Endothelial cell of umbilical vein (primary cell): ENCODE data around the gene HBS1L. TPM values are rescaled to one million over a fixed set of nuclear protein-coding genes. Genes with fewer than 3 reads are reported as not detected.

Source experiments
- BruUV-seq: library from RNA; stranded (reverse); fragments of 400-500 nt; replicated peaks from 2 replicates; lab custom pipeline; 2021; lab: Mats Ljungman, UMichigan
- CTCF ChIA-PET: fragments of 300-600, 350-600 bp; sonication (Branson Sonifier 250); formaldehyde crosslinking; loops from one replicate; lab custom pipeline; 2021; ENCODE audit warnings: antibody characterized with exemption, inconsistent platforms; lab: Charles Lee
- POLR2A ChIA-PET: fragments of 300-600, 350-600 bp; sonication (Branson Sonifier 250); formaldehyde crosslinking; loops from one replicate; lab custom pipeline; 2021; ENCODE audit warnings: antibody characterized with exemption, inconsistent platforms; lab: Charles Lee
- DNase-seq: peaks from one replicate; pipeline ENCODE4 v3.0.0-alpha.2; 2011; ENCODE audit warnings: low read depth, low spot score
- FAIRE-seq: peaks from 2 replicates; lab custom pipeline; 2011; peaks lifted over from hg19 to GRCh38; lab: Jason Lieb, UNC
- H2AFZ ChIP-seq: 2 replicates; pipeline ENCODE4 v1.6.0; 2012; ENCODE audit warnings: low read depth, low read length, control low read depth, inconsistent platforms
- H3K27ac ChIP-seq: 2 replicates; pipeline ENCODE4 v1.5.1; 2011; ENCODE audit warnings: low read depth, mild to moderate bottlenecking, control low read depth, low read length, moderate library complexity; ENCODE audit not compliant: insufficient read depth
- H3K27me3 ChIP-seq, 2 experiments: 2 replicates each; pipeline versions ENCODE4 v1.6.0 to v1.6.1; 2011; ENCODE audit warnings: low read length in 2 of 2, mixed read lengths in 1 of 2; ENCODE audit not compliant: control insufficient read depth in 2 of 2, insufficient read depth in 2 of 2
- H3K36me3 ChIP-seq, 2 experiments: 2 replicates in 1 of 2; 3 replicates in 1 of 2; pipeline ENCODE4 v1.5.1; 2011; ENCODE audit warnings: low read length in 2 of 2, mild to moderate bottlenecking in 1 of 2, moderate library complexity in 1 of 2; ENCODE audit not compliant: control insufficient read depth in 2 of 2, insufficient read depth in 2 of 2; ENCODE audit errors: extremely low read depth in 1 of 2
- H3K4me1 ChIP-seq: 3 replicates; pipeline ENCODE4 v1.5.1; 2011; ENCODE audit warnings: mild to moderate bottlenecking, low read length; ENCODE audit not compliant: control insufficient read depth, insufficient read depth; ENCODE audit errors: extremely low read depth
- H3K4me2 ChIP-seq: 2 replicates; pipeline ENCODE4 v1.6.1; 2011; ENCODE audit warnings: low read length, control low read depth, mixed read lengths; ENCODE audit not compliant: insufficient read depth
- H3K4me3 ChIP-seq, 3 experiments: fragments of 200-600 bp in 1 of 3; sonication (generic), shearing (Covaris generic) in 1 of 3; replicated peaks in 1 of 3; 2 replicates each; pipeline ENCODE4 v1.5.1; 2011 to 2016; ENCODE audit warnings: control low read depth in 3 of 3, low read length in 3 of 3, mild to moderate bottlenecking in 2 of 3, inconsistent platforms in 1 of 3, low read depth in 1 of 3, moderate library complexity in 1 of 3; ENCODE audit not compliant: insufficient read depth in 1 of 3
- H3K79me2 ChIP-seq: 2 replicates; pipeline ENCODE4 v1.6.0; 2012; ENCODE audit warnings: low read length, inconsistent platforms; ENCODE audit not compliant: control insufficient read depth, insufficient read depth
- H3K9ac ChIP-seq: replicated peaks from 2 replicates; pipeline ENCODE3; 2011; ENCODE audit warnings: low read length, control low read depth; ENCODE audit not compliant: insufficient read depth; ENCODE audit errors: extremely low read depth
- H3K9me1 ChIP-seq: replicated peaks from 3 replicates; pipeline ENCODE4 v1.6.0; 2011; ENCODE audit warnings: mild to moderate bottlenecking, low read length; ENCODE audit not compliant: control insufficient read depth, insufficient read depth; ENCODE audit errors: extremely low read depth
- H3K9me3 ChIP-seq: replicated peaks from 2 replicates; pipeline ENCODE4 v1.5.1; 2012; ENCODE audit warnings: low read length, inconsistent platforms; ENCODE audit not compliant: control insufficient read depth, insufficient read depth
- H4K20me1 ChIP-seq: replicated peaks from 2 replicates; pipeline ENCODE3; 2011; ENCODE audit warnings: mild to moderate bottlenecking, low read length; ENCODE audit not compliant: control insufficient read depth, insufficient read depth; ENCODE audit errors: extremely low read depth
- EZH2 ChIP-seq: IDR thresholded peaks from 2 replicates; pipeline ENCODE4 v1.6.1; 2012; ENCODE audit warnings: borderline replicate concordance, low read depth, mild to moderate bottlenecking, moderate library complexity, low read length, inconsistent platforms; ENCODE audit not compliant: severe bottlenecking
- FOS ChIP-seq: IDR thresholded peaks from 2 replicates; pipeline ENCODE4 v1.6.1; 2011; ENCODE audit warnings: mild to moderate bottlenecking, low read length, moderate library complexity, borderline replicate concordance; ENCODE audit not compliant: insufficient read depth
- MYC ChIP-seq: IDR thresholded peaks from one replicate; pipeline ENCODE4 v1.6.1; 2011; ENCODE audit warnings: mild to moderate bottlenecking, low read depth, low read length
- POLR2AphosphoS5 ChIP-seq: IDR thresholded peaks from 2 replicates; pipeline ENCODE4 v1.6.1; 2012; ENCODE audit warnings: low read depth, mild to moderate bottlenecking, control low read depth, low read length, moderate library complexity; ENCODE audit not compliant: insufficient read depth
- dilution Hi-C: fragments of 300-500 bp; cut with MboI; formaldehyde crosslinking; loops from one replicate; pipeline ENCODE4 v1.15.0; 2019; ENCODE audit warnings: low sequenced_read_pairs; ENCODE audit not compliant: extremely low pct_ligation_motif_present
- intact Hi-C: fragments of 100-400 bp; cut with micrococcal nuclease; formaldehyde crosslinking; loops from one replicate; pipeline ENCODE4 v1.10.0; 2022
- polyA plus RNA-seq, 4 experiments: library from polyadenylated mRNA; depleted of rRNA in 3 of 4; stranded (reverse) in 3 of 4; unstranded in 1 of 4; fragments of >200 nt; gene quantifications; 2 replicates each; pipeline versions ENCODE4 v1.2.1 to v1.2.3, GENCODE V29; 2011 to 2012; ENCODE audit warnings: missing spikeins in 1 of 4
- total RNA-seq: library from RNA; stranded (reverse); gene quantifications from 2 replicates; pipeline ENCODE4 v1.2.3, GENCODE V29; 2021
- TF ChIP-seq, protein P1 (sequence below), 2 donors: IDR thresholded peaks; 1 replicate in 1 of 2; 2 replicates in 1 of 2; pipeline ENCODE4 v1.5.1; 2011; ENCODE audit warnings: low read length in 2 of 2, mild to moderate bottlenecking in 2 of 2, moderate library complexity in 2 of 2, control low read depth in 1 of 2, inconsistent platforms in 1 of 2, low read depth in 1 of 2; ENCODE audit not compliant: insufficient read depth in 1 of 2; ENCODE audit errors: extremely low read depth in 1 of 2
- TF ChIP-seq, protein P2 (sequence below): IDR thresholded peaks from 2 replicates; pipeline ENCODE4 v1.6.1; 2011; ENCODE audit not compliant: insufficient read depth, insufficient read length

The HBS1L gene
- total and polyA plus RNA-seq, 2 donors (not counting 3 experiments of a cell fraction or from before 2014, with no cell fraction given): 23.7 to 74.6 TPM

DNA sequence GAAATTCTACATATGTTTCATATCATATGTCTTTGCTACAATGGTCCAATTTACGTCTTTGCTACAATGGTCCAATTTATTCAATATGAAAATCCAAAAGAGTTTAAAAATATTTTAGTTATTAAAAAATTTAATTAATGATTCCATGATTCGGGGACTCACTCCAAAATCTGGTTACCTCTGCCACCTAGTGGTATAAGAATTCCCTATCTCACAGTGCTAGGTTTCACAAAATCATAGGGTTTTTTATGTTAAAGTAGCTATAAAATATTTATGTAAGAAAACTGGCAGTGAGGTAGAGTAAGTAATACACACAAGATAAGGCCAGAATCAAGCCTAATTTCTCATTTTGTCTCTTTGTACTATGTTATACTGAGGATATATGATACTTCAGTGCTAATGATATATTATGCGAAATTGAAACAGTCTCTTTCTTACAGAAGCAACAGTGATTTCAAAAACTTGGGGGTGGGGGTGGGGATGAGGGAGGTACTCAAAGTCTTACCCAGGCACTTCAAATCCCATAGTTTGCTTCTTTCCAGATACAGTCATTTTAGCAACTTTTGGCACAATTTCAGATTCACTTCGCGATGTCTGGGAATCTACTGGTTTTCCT lies 52.3 kb downstream of the HBS1L start:
- TF ChIP-seq FOS: no peak
- no peak for TF ChIP-seq EZH2
- no peak for TF ChIP-seq POLR2AphosphoS5
- TF ChIP-seq, protein P1, sequence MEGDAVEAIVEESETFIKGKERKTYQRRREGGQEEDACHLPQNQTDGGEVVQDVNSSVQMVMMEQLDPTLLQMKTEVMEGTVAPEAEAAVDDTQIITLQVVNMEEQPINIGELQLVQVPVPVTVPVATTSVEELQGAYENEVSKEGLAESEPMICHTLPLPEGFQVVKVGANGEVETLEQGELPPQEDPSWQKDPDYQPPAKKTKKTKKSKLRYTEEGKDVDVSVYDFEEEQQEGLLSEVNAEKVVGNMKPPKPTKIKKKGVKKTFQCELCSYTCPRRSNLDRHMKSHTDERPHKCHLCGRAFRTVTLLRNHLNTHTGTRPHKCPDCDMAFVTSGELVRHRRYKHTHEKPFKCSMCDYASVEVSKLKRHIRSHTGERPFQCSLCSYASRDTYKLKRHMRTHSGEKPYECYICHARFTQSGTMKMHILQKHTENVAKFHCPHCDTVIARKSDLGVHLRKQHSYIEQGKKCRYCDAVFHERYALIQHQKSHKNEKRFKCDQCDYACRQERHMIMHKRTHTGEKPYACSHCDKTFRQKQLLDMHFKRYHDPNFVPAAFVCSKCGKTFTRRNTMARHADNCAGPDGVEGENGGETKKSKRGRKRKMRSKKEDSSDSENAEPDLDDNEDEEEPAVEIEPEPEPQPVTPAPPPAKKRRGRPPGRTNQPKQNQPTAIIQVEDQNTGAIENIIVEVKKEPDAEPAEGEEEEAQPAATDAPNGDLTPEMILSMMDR (IDR thresholded peaks at IDR 0.05; ENCODE audit: extremely low read depth in 1 of 2, insufficient read depth in 1 of 2, low read depth in 1 of 2, low read length in 2 of 2): peak; percentile 36 to 38
- TF ChIP-seq, protein P2, sequence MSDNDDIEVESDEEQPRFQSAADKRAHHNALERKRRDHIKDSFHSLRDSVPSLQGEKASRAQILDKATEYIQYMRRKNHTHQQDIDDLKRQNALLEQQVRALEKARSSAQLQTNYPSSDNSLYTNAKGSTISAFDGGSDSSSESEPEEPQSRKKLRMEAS: no peak
- TF ChIP-seq MYC: no peak
- intact Hi-C loops (loop anchor here (1.0 to 2.0 kb wide), 2 partner anchors 62 to 846 kb away; no protein-coding TSS in a partner anchor), dilution Hi-C loops (no loop called here)
- peaks cover 3% of the 10 kb centered on the region for H3K79me2 ChIP-seq
- no peaks in the 10 kb centered on the region for H4K20me1 ChIP-seq
- ChIA-PET CTCF (interaction anchor here (0.5 to 1.2 kb wide), 38 partner anchors 9 to 1079 kb away, joined by 3 to 23 read pairs (median 4); partner anchors contain the start of gene HBS1L), POLR2A (no interaction called here)
- H3K4me2 ChIP-seq: no peak overlapping the region
- H3K4me1 ChIP-seq: no peaks in the 10 kb centered on the region
- FAIRE-seq: peak; percentile 8
- BruUV-seq: no TSS peak
- H3K36me3 ChIP-seq: peaks cover 0 to 1% of the 10 kb centered on the region in 2 experiments
- H2AFZ ChIP-seq: no peak overlapping the region
- H3K4me3 ChIP-seq: no peak overlapping the region
- no peaks in the 10 kb centered on the region for H3K9me1 ChIP-seq
- no peaks in the 10 kb centered on the region for H3K27me3 ChIP-seq
- DNase-seq: peak; percentile 45
- H3K27ac ChIP-seq: no peak overlapping the region
- H3K9me3 ChIP-seq: no peaks in the 10 kb centered on the region
- H3K9ac ChIP-seq: no peak overlapping the region
